Mononuclear cell (primary cell): Measurements from ENCODE around the gene GULP1. TPM values are rescaled to one million over a fixed set of nuclear protein-coding genes. Genes with fewer than 3 reads are reported as not detected.

Experiments
- H3K27me3 ChIP-seq: 2 replicates; pipeline ENCODE4 v1.6.0; 2011; ENCODE audit warnings: low read length, control low read depth; ENCODE audit not compliant: insufficient read depth
- H3K4me1 ChIP-seq: 2 replicates; pipeline ENCODE4 v1.5.1; 2011; ENCODE audit warnings: mild to moderate bottlenecking, low read length, control low read depth; ENCODE audit not compliant: insufficient read depth
- H3K4me3 ChIP-seq: 2 replicates; pipeline ENCODE4 v1.5.1; 2011; ENCODE audit warnings: mild to moderate bottlenecking, low read length, moderate library complexity
- H3K9me3 ChIP-seq: 2 replicates; pipeline ENCODE4 v1.5.1; 2011; ENCODE audit warnings: low read depth, mild to moderate bottlenecking, control low read depth, low read length
- total RNA-seq: library from RNA; depleted of rRNA; stranded (reverse); fragments of >200 nt; gene quantifications from one replicate; pipeline ENCODE4 v1.2.3, GENCODE V29; 2012

Gene GULP1
- total RNA-seq, 1 donor = under 0.01 TPM

DNA sequence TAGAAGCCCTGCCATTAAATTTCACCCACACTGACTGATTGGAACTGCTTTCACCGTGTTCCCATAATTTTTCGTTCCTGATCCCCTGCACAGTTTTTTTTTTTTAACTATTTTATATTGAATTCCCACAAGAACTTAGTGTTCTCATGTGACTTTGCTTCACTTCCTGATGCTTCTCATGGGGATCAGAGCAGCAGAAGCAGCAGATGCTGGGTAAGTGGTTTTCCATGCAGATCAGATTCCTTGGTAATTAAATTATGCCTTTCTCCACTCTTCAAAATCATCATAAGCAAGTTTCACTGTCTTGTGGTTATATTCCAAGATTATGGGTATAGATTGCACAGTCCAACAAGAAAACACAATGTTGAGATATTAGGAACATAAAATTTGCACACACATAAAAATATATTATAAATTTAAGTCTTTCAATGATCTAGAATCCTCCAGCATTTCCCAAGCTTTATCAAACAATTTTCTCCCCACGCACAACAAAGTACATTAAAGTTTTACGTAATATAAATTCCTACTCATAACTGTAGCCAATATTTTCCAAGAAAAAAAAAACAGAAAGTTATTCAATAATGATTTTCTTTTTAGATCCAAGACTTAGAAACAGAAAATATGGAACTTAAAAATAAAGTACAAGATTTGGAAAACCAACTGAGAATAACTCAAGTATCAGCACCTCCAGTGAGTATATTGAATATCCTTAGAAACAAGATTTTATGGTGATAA, 277.9 kb downstream of the GULP1 start:
- Histone ChIP-seq H3K4me1 (no peaks in the 10 kb centered on the region), H3K9me3 (no peaks in the 10 kb centered on the region), H3K4me3 (no peak overlapping the region), H3K27me3 (no peaks in the 10 kb centered on the region)

DNA sequence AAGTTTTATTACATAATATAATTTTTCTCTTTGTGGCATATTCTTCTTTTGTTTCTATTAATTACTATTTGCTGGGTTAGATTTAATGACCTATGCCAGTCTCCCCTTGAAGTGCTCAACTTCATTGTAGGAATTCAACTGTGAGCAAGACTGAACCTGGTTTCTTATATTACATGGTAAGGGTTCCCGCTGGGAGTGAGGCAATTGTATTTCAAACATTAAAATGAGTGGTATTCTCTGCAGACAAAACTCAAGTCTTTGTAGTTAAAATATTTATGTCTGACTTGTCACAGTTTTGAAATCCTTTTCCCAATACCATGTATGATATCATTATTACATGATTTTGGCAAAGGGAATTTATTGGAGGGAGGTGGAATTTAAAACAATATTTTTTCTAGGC, 278.7 kb downstream of the GULP1 start:
- Histone ChIP-seq H3K9me3 (no peaks in the 10 kb centered on the region), H3K27me3 (no peaks in the 10 kb centered on the region), H3K4me3 (no peak overlapping the region), H3K4me1 (no peaks in the 10 kb centered on the region)

DNA sequence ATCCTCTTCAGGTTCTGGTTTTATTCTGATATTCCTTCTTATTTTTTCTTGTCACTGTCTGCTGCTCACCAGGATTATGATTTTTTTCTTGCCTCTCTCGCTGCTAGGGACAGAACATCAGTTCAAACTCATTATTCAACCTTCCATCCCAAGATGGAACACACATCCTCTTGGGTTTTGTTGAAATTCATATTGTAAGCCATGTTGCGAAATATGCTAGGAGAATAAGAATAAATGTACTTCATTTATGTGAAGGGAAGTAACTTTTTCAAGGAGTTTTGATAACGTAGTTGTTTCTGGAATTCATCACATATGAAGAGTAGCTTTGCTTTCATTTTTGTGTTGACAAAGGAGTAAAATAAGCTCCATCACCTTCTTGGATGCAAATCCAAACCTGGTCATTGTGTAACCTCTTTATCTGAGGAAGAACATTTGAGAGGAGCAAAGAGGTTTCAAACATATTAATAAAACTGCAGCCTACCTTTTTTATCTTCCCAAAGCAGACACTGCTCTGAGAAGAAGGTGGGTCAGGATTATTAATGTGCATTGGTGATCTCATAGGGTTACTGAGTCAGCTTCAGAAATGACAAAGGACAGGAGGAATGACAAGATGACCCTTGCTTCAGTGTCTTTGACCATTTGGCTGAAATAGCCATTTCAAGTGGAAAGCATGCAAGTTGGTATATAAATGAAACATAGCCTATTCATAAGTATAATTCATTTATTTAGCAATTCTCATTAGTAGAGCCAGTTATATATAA, 280.0 kb downstream of the GULP1 start:
- Histone ChIP-seq H3K4me3 (no peak overlapping the region), H3K4me1 (no peaks in the 10 kb centered on the region), H3K9me3 (no peaks in the 10 kb centered on the region), H3K27me3 (no peaks in the 10 kb centered on the region)

DNA sequence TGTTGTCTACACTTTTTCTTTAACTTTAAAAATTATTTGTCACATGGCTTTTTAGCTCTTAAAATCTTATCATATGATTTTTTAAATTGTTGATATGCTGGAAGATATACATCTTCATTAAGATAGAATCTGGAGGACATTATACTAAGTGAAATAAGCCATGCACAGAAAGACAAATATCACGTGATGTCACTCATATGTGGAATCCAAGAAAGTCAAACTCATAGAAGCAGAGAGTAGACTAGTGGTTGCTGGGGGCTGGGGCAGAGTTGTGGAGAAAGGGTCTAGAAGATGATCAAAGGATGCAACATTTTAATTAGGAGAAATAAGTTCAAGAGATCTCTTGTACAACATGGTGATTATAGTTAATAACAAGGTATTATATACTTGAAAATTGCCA, 280.9 kb downstream of the GULP1 start:
- Histone ChIP-seq H3K27me3 (no peaks in the 10 kb centered on the region), H3K9me3 (no peaks in the 10 kb centered on the region), H3K4me3 (no peak overlapping the region), H3K4me1 (no peaks in the 10 kb centered on the region)

DNA sequence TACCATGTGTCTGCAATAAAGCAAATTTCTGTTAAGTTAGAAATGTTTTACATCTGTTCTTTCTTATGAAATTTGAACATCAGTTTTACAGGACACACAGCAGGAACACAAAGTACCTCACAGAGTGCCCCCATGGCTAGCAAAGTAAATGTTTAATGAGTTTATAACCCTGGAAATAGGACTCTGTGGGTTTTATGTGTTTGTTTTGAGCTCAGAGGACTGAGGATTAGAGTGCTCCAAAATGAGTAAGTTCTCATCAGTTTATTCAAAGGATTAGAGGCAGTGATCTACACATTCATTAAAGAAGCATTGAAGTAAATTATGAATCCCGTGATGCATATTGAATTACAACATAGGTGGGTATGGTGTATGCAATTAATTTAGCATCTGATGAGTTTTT, 281.8 kb downstream of the GULP1 start:
- Histone ChIP-seq H3K4me1 (no peaks in the 10 kb centered on the region), H3K9me3 (no peaks in the 10 kb centered on the region), H3K4me3 (no peak overlapping the region), H3K27me3 (no peaks in the 10 kb centered on the region)

DNA sequence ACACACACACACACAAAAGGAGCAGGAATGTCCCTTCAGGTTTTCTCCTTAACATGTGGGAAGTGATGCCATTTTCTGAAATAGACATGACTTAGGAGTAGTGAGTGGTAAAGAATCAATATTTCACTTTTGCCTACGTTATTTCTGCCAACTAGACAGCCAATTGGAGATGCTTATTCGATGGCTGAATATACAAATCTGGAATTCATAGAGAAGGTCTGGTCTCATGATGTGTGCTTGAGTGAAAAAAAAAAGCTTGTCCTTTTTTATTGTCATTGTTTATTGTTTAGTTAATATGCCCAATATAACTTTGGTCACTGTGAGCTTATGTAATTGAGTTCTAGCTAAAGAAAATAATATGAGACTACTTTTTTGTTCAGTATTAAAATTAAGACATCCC, 284.3 kb downstream of the GULP1 start:
- Histone ChIP-seq H3K9me3 (no peaks in the 10 kb centered on the region), H3K4me1 (no peaks in the 10 kb centered on the region), H3K27me3 (no peaks in the 10 kb centered on the region), H3K4me3 (no peak overlapping the region)

DNA sequence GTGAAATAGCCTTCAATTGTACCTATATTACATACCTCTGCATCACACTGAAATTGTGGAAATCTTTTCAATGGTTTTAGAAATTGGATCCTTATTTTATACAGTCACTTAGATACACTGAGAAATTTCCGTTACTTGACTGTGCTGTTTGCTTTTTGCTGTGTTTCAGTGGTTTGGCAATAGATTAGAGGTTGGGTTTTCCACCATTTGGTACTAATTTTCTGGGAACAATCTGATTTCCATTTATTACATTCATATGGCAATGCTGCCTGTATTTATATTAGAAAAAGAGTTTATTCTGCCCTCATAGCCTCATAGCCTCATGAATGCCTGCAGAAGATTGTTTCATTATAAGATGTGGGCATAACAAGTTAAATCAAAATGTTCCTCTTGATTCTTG, 285.0 kb downstream of the GULP1 start:
- no peaks in the 10 kb centered on the region for H3K4me1 ChIP-seq
- no peaks in the 10 kb centered on the region for H3K27me3 ChIP-seq
- H3K4me3 ChIP-seq = no peak overlapping the region
- no peaks in the 10 kb centered on the region for H3K9me3 ChIP-seq

DNA sequence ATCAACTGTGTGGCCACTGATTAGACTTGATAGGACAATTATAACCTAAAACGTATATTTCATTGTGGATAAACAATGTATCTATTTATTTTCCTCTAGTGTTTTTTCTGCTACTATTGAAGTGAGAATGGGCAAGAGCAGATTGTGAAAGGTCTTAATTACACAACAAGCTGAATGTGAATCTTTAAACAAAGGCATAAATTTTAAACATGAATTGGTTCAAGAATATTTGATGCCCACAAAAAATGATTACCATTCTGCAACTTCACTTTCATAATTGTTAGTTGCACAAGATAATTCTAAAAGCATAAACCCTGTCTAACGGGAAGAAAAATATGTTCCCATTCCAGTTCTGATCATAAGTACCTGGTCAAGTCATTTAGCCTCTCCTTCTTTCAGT, 285.6 kb downstream of the GULP1 start:
- no peaks in the 10 kb centered on the region for H3K4me1 ChIP-seq
- no peak overlapping the region for H3K4me3 ChIP-seq
- no peaks in the 10 kb centered on the region for H3K9me3 ChIP-seq
- no peaks in the 10 kb centered on the region for H3K27me3 ChIP-seq

DNA sequence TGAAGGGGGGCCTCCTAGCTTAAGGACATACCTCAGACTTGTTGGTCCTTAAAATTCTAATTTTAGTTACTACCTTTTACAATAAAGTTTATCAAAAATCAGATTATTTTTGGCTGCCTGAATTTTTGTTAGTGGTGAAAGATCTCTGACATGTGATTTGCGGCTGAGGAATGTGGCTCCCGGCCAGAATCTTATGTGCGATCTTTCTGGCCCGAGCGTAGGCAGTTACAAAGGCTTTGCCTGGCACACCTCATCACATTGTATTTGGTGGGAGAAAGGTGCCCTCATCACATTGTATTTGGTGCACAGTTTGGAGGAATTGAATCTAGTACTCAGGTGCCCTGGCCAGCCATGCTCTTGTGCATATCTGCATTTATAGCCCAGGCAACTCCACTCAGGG, 289.1 kb downstream of the GULP1 start:
- no peaks in the 10 kb centered on the region for H3K9me3 ChIP-seq
- no peaks in the 10 kb centered on the region for H3K27me3 ChIP-seq
- no peaks in the 10 kb centered on the region for H3K4me1 ChIP-seq
- H3K4me3 ChIP-seq = no peak overlapping the region

DNA sequence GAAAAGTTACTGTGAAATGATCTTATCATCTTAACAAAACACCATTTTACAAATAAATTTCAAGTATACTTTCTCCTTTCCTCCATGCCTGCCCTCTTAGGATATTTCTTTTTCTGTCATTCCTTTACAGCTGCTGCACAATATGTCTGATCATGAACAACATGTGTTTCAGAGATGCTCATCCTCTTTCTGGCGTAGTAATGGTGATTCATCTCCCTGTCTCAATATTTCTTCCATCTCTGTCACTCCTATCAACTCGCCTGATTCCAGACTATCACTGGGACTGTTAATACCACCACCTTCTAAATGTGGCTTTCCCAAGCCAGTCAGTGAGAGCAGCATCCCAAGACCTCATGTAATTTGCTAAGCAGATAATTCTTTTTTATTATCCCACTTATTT, 290.5 kb downstream of the GULP1 start:
- H3K4me3 ChIP-seq = no peak overlapping the region
- H3K4me1 ChIP-seq = no peaks in the 10 kb centered on the region
- no peaks in the 10 kb centered on the region for H3K9me3 ChIP-seq
- H3K27me3 ChIP-seq = no peaks in the 10 kb centered on the region

DNA sequence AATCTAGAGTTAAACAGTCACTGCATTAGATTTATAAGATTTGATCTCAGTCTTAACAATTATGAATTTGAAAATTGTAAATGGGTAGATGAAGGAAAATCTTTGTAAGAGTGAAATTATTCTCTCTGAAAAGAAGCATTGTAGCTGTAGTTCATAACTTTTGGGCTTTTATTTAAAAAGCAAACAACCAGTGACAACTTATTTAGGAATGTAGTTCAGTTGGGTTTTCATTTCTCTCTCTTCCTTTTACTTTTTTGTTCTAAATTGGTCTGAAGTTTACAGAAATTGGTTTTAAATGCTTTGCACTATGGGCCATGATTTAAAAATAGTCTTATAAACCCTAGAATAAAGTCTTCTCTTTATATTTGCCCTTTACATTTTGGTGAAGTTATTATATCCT, 296.6 kb downstream of the GULP1 start:
- no peak overlapping the region for H3K4me3 ChIP-seq
- no peaks in the 10 kb centered on the region for H3K9me3 ChIP-seq
- no peaks in the 10 kb centered on the region for H3K27me3 ChIP-seq
- no peaks in the 10 kb centered on the region for H3K4me1 ChIP-seq

DNA sequence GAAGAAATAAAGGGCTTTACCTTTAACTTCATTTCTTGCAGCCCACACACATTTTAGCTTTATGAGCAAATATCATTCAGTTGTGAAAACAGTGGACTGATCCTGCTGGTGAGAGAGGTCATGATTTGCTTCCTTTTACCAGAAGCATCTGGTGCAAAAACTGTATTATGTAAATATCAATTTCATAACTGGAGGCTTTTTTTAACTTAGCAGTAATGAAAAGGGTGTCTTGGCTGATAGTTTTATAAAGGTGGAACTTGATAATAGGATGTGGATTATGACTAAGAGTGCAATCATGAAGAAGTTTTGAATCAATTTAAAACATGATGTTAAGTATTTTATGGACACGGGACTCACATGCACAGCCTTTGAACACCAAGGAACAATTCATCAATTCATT, 304.4 kb downstream of the GULP1 start:
- H3K4me3 ChIP-seq = no peak overlapping the region
- H3K27me3 ChIP-seq = no peaks in the 10 kb centered on the region
- H3K4me1 ChIP-seq = no peaks in the 10 kb centered on the region
- no peaks in the 10 kb centered on the region for H3K9me3 ChIP-seq

DNA sequence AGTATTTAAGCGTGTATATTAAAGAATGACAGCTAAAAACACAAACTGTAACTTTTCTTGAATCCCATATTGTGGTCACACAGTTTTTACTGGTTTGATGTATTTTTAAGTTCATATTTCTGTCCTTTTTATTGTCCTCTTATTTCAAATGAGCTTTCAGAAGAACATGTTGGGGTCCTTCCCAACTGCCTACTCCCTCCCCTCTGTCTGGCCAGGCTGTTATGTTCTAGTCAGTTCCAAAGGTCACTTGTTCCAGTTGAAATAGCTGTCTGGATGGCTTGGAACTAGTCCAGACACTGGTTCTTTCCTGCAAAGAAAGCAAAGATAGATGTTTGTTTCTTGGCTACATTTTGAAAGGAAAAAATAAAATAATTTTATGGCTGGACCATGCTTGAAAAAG, 306.9 kb downstream of the GULP1 start:
- Histone ChIP-seq H3K27me3 (no peaks in the 10 kb centered on the region), H3K4me3 (no peak overlapping the region), H3K4me1 (no peaks in the 10 kb centered on the region), H3K9me3 (no peaks in the 10 kb centered on the region)

DNA sequence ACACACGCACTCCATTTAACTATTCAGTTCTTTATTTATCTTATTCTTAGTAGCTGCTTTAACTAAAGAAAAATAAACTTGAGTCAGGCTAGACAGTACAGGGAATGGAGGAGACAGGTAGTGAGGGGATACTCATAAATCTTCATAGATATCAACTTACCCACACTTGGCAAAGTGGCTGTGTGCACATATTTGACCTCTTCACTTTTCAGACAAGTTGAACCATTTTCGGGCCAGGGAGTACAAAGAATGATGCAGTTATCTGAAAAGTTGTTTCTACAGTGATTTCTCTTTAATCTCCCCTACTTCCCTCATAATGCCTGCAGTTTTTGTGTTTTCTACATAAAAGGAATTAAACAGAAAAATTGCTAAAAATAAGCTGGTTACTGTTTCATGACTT, 307.5 kb downstream of the GULP1 start:
- Histone ChIP-seq H3K4me1 (no peaks in the 10 kb centered on the region), H3K4me3 (no peak overlapping the region), H3K27me3 (no peaks in the 10 kb centered on the region), H3K9me3 (no peaks in the 10 kb centered on the region)

DNA sequence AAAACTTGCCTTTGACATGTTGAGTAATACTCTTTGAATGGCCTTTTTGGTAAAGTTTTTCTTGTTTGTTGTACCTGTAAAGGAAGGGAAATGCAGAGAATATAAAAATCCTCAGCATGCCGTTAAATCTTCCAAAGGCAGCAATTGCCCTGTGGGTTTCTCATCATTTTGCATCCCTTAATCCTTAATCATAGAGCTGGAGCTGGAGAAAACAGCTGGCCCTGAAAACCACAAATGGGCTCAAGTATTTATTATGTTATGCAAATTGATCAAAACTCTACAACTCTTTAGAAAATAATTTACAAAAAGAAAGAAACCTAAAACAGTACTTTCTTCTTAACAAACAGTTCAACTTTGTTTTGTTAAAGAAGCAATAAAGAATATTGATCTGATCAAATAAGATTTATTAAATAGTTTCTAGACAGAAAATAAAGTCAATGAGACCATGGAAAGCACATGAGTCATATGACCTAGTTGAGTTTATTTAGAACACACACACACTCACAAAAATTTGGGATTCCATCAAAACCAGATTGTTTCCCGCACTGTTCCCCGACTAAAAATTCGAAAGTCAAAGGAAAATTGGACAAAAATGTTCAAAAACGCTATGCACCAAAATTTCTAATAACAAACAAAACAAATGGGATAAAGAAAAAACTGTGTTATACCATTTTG, 309.0 kb downstream of the GULP1 start:
- Histone ChIP-seq H3K9me3 (no peaks in the 10 kb centered on the region), H3K27me3 (no peaks in the 10 kb centered on the region), H3K4me1 (no peaks in the 10 kb centered on the region), H3K4me3 (no peak overlapping the region)
